Vagina (tissue), 2 donors: ENCODE data around the gene CECR2. TPM values are rescaled to one million over a fixed set of nuclear protein-coding genes. Genes with fewer than 3 reads are reported as not detected.

ENCODE experiments used
- DNase-seq, 2 donors: peaks; one replicate each; pipeline ENCODE4 v3.0.0-alpha.2; 2017; ENCODE audit errors: extremely low spot score in 2 of 2
- H3K27ac ChIP-seq: fragments of 200-600 bp; sonication (generic); one replicate; pipeline ENCODE4 v1.5.1; 2019
- H3K27me3 ChIP-seq: fragments of 200-600 bp; sonication (generic); one replicate; pipeline ENCODE4 v1.5.1; 2019
- H3K36me3 ChIP-seq, 2 donors: fragments of 200-600 bp; sonication (generic); one replicate each; pipeline ENCODE4 v1.5.1; 2017 to 2019
- H3K4me1 ChIP-seq: fragments of 200-600 bp; sonication (generic); one replicate; pipeline ENCODE4 v1.5.1; 2019
- H3K4me3 ChIP-seq, 2 donors: fragments of 200-600 bp; sonication (generic); 1 replicate in 1 of 2; 2 replicates in 1 of 2; pipeline ENCODE4 v1.5.1; 2016 to 2019
- H3K9me3 ChIP-seq: fragments of 200-600 bp; sonication (generic); one replicate; pipeline ENCODE4 v1.5.1; 2019
- CTCF ChIP-seq, 3 experiments: fragments of 450-650 bp in 2 of 3; fragments of 200-600 bp in 1 of 3; sonication (generic) in 1 of 3; IDR thresholded peaks; one replicate each; pipeline ENCODE4 v1.5.1; 2017 to 2019; ENCODE audit warnings: antibody characterized with exemption in 3 of 3, mild to moderate bottlenecking in 2 of 3, moderate library complexity in 2 of 3
- POLR2A ChIP-seq, 2 donors: fragments of 450-650 bp; IDR thresholded peaks; one replicate each; pipeline ENCODE4 v1.6.1; 2017; ENCODE audit warnings: antibody characterized with exemption in 2 of 2, mild to moderate bottlenecking in 2 of 2, moderate library complexity in 2 of 2
- POLR2AphosphoS5 ChIP-seq, 2 donors: sonication (generic); formaldehyde crosslinking; IDR thresholded peaks; one replicate each; pipeline ENCODE4 v1.9.0; 2017; ENCODE audit warnings: antibody characterized with exemption in 2 of 2, mild to moderate bottlenecking in 2 of 2, low read depth in 1 of 2; ENCODE audit not compliant: insufficient read depth in 1 of 2
- intact Hi-C: fragments of 100-400 bp; cut with DNase I; formaldehyde crosslinking; loops from one replicate; pipeline ENCODE4 v1.15.1; 2023
- total RNA-seq: library from RNA; depleted of rRNA; stranded (reverse); fragments of >200 nt; gene quantifications from one replicate; pipeline ENCODE4 v1.2.3, GENCODE V29; 2016

The CECR2 gene
- total RNA-seq, 1 donor from 2014 or later = 0.98 TPM

GRCh38 chr22:17436981-17437412 is 67.7 kb downstream of the CECR2 start:
- H3K27ac ChIP-seq = no peak overlapping the region

GRCh38 chr22:17438026-17438425 is 68.8 kb downstream of the CECR2 start:
- no peak for TF ChIP-seq POLR2A (IDR thresholded peaks at IDR 0.05)
- TF ChIP-seq POLR2AphosphoS5 (IDR thresholded peaks at IDR 0.05; ENCODE audit: insufficient read depth in 1 of 2, low read depth in 1 of 2) = no peak
- Histone ChIP-seq H3K4me1 (no peaks in the 10 kb centered on the region), H3K4me3 (no peak overlapping the region), H3K27ac (no peak overlapping the region), H3K36me3 (no peaks in the 10 kb centered on the region), H3K9me3 (no peaks in the 10 kb centered on the region), H3K27me3 (no peaks in the 10 kb centered on the region)
- intact Hi-C loops = no loop called here
- DNase-seq = no peak

More at GRCh38 chr22:17436981-17437412, 67.7 kb downstream of the CECR2 start:
- Histone ChIP-seq H3K4me3 (no peak overlapping the region), H3K36me3 (no peaks in the 10 kb centered on the region), H3K27me3 (no peaks in the 10 kb centered on the region), H3K9me3 (no peaks in the 10 kb centered on the region), H3K4me1 (no peaks in the 10 kb centered on the region)
- intact Hi-C loops = no loop called here
- DNase-seq = no peak
- TF ChIP-seq POLR2A (IDR thresholded peaks at IDR 0.05) (no peak), POLR2AphosphoS5 (IDR thresholded peaks at IDR 0.05; ENCODE audit: insufficient read depth in 1 of 2, low read depth in 1 of 2) (no peak), CTCF (IDR thresholded peaks at IDR 0.05) (no peak)

GRCh38 chr22:17441326-17441725 is 72.1 kb downstream of the CECR2 start:
- intact Hi-C loops = no loop called here
- Histone ChIP-seq H3K36me3 (no peaks in the 10 kb centered on the region), H3K27ac (no peak overlapping the region), H3K27me3 (no peaks in the 10 kb centered on the region), H3K9me3 (no peaks in the 10 kb centered on the region), H3K4me1 (no peaks in the 10 kb centered on the region), H3K4me3 (no peak overlapping the region)
- no peak for TF ChIP-seq POLR2AphosphoS5 (IDR thresholded peaks at IDR 0.05; ENCODE audit: insufficient read depth in 1 of 2, low read depth in 1 of 2)
- no peak for DNase-seq

- Histone ChIP-seq H3K4me3 (no peak overlapping the region), H3K4me1 (no peaks in the 10 kb centered on the region), H3K36me3 (no peaks in the 10 kb centered on the region), H3K27me3 (no peaks in the 10 kb centered on the region), H3K9me3 (no peaks in the 10 kb centered on the region), H3K27ac (no peak overlapping the region)
- intact Hi-C loops = no loop called here
- DNase-seq = no peak
- TF ChIP-seq CTCF (IDR thresholded peaks at IDR 0.05) (no peak), POLR2A (IDR thresholded peaks at IDR 0.05) (no peak), POLR2AphosphoS5 (IDR thresholded peaks at IDR 0.05; ENCODE audit: insufficient read depth in 1 of 2, low read depth in 1 of 2) (no peak)
These were observed 74.3 kb downstream of the CECR2 start for GRCh38 chr22:17443405-17444203.

GRCh38 chr22:17444204-17444504 is 74.9 kb downstream of the CECR2 start:
- H3K4me1 ChIP-seq = no peaks in the 10 kb centered on the region
- TF ChIP-seq POLR2A (IDR thresholded peaks at IDR 0.05) (no peak), POLR2AphosphoS5 (IDR thresholded peaks at IDR 0.05; ENCODE audit: insufficient read depth in 1 of 2, low read depth in 1 of 2) (no peak), CTCF (IDR thresholded peaks at IDR 0.05) (no peak)
- no peak overlapping the region for H3K4me3 ChIP-seq
- no peaks in the 10 kb centered on the region for H3K9me3 ChIP-seq
- H3K27ac ChIP-seq = no peak overlapping the region
- no peak for DNase-seq
- H3K36me3 ChIP-seq = no peaks in the 10 kb centered on the region
- intact Hi-C loops = no loop called here
- no peaks in the 10 kb centered on the region for H3K27me3 ChIP-seq

- no peaks in the 10 kb centered on the region for H3K4me1 ChIP-seq
- no peak for DNase-seq
- H3K27ac ChIP-seq = no peak overlapping the region
- no peaks in the 10 kb centered on the region for H3K27me3 ChIP-seq
- H3K4me3 ChIP-seq = no peak overlapping the region
- no peaks in the 10 kb centered on the region for H3K36me3 ChIP-seq
- no peaks in the 10 kb centered on the region for H3K9me3 ChIP-seq
- TF ChIP-seq POLR2A (IDR thresholded peaks at IDR 0.05) (no peak), POLR2AphosphoS5 (IDR thresholded peaks at IDR 0.05; ENCODE audit: insufficient read depth in 1 of 2, low read depth in 1 of 2) (no peak), CTCF (IDR thresholded peaks at IDR 0.05) (no peak)
- intact Hi-C loops = no loop called here
These were observed 77.4 kb downstream of the CECR2 start for GRCh38 chr22:17446698-17447097.
